GM18517 (cell line): ENCODE measurements around the gene RPS6KA1.
"Not testable (repeated sequence)": the region's sequence is repeated elsewhere in the genome, so short reads cannot be mapped to it uniquely, and the experiment has no call there.

Experiments used
- ATAC-seq: cut with Tn5 transposase; IDR thresholded peaks from one replicate; pipeline ENCODE4 v1.9.1; 2021; ENCODE audit warnings: mild to moderate bottlenecking, moderate library complexity; ENCODE audit not compliant: unreplicated experiment

Gene RPS6KA1

DNA sequence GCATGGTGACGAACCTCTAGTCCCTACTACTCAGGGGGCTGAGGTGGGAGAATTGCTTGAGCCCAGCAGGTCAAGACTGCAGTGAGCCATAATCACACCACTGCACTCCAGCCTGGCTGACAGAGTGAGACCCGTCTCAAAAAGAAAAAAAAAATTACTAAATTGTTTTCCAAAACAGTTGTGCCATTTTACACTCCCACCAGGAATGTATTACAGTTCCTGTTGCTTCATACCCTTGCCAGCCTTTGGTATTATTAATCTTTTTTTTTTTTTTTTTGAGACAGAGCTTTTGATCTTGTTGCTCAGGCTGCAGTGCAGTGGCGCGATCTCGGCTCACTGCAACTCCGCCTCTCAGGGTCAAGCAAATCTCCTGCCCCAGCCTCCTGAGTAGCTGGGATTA, 55.9 kb downstream of the RPS6KA1 start:
- ATAC-seq = no peak

GRCh38 chr1:26593385-26593784, 63.8 kb downstream of the RPS6KA1 start:
- ATAC-seq = no peak

GRCh38 chr1:26594593-26594992, 65.0 kb downstream of the RPS6KA1 start:
- not testable (repeated sequence) for ATAC-seq

- no peak for ATAC-seq
Measured at GRCh38 chr1:26597629-26598039, 68.1 kb downstream of the RPS6KA1 start.

DNA sequence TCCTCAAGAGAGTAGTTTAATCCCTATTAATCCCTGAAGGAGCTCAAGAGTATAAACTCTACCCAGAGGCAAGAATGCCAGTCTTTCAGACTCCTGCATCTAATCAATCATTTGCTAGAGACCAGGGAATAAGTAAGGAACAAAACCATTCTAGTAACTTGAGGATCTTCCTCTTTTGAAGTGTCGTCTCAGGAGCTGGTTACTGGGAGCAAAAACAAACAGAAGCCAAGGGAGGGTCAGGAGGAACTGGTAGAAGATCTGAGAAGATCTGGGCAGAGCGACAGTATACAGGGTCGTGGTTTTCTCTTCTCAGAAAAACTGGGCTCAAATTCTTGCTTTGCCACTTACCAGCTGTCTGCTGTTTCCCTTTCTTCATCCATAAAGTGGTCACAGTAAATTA, 69.3 kb downstream of the RPS6KA1 start:
- no peak for ATAC-seq

DNA sequence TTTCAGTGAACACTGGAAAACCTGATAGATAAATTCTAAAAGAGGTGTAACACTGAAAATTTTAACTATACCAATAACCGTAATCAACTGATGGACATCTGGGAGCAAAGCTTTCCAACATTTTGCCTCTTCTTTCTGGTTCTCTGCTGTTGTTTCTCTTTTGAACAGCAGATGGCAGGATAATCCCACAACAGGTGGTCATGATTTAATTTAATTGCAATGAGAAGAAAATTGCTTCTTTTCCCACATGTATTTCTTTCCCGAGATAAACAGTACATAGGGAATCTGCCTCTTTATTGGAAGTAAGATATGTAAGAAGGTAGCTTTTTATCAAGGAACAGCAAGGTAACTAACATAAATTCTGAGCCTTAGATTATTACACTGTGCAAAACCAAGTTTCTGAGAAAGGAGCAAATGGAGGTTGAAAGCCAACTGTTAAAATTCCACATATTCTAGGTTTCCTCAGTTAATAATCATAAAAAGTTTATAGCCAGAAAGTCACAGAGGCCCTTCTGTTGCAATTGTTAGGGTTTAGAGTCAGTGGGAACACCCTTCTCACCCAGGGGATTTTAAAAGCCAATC, 72.9 kb downstream of the RPS6KA1 start:
- ATAC-seq = no peak

- no peak for ATAC-seq
Measured at GRCh38 chr1:26603856-26604255, 74.3 kb downstream of the RPS6KA1 start.

GRCh38 chr1:26607186-26607585, 77.6 kb downstream of the RPS6KA1 start:
- ATAC-seq = no peak

- no peak for ATAC-seq
Measured at GRCh38 chr1:26608895-26609294, 79.3 kb downstream of the RPS6KA1 start.

DNA sequence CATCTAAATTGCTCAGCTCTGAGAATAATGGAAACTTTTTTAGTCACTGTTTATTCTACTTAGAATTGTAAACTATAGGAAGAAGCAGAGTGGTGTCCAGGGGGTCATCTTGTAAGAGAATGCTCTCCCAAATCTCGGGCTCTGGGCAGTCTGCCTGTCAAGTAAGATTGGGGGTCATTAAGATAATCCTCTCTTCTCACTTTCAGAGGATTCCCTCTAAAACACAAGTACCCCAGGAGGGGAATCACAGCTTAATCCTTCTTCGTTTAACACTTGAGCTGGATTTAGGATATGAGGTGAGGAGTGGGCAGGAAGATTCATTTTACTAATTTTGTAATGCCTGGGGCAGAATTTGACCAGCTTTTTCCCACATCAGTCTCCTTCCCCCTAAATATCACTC, 81.2 kb downstream of the RPS6KA1 start:
- no peak for ATAC-seq

DNA sequence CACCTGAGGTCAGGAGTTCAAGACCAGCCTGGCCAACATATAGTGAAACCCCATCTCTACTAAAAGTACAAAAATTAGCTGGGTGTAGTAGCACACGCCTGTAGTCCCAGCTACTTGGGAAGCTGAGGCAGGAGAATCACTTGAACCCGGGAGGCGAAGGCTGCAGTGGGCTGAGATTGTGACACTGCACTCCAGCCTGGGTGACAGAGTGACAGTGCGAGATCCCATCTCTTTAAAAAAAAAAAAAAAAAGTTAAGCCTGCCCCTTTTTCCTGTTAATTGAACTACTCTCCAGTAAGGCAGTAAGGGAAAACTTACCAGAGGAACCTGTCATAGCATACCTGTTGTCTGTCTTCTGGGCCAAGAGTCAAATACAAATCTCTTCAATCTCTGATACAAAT, 83.1 kb downstream of the RPS6KA1 start:
- ATAC-seq = not testable (repeated sequence)

DNA sequence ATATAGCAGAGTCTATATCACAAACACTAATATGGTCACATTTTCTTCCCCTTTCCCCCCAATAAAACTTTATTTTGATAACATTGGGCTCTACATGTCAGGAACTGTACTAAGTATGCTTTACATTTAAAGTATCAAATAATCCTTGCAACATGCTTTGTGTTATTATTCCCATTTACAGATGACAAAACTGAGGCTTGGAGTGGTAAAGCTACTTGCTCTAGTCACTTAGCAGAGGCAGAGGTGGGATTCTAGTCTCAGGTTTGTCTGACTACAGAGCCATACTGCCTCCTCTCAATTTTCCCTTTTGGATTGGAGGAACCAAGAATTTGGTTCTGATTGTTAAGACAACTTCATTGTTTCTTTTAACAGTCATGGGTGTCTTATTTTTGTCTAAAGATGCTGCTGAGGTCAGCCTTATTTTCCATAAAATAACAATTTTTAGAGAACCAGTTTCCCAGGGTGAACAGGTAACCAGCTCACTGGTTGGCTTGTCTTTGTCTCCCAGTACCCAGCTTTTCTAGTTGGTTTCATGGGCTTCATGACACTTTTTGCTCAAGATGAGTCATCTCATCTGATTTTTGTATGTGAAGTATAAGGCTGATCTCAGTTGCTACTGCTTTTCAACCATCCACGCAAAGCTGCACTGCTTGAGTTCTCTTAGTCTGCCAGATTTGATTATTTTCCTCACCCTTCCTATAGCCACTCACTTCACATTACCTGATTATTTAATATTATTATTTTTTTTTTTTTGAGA, 85.3 kb downstream of the RPS6KA1 start:
- no peak for ATAC-seq

DNA sequence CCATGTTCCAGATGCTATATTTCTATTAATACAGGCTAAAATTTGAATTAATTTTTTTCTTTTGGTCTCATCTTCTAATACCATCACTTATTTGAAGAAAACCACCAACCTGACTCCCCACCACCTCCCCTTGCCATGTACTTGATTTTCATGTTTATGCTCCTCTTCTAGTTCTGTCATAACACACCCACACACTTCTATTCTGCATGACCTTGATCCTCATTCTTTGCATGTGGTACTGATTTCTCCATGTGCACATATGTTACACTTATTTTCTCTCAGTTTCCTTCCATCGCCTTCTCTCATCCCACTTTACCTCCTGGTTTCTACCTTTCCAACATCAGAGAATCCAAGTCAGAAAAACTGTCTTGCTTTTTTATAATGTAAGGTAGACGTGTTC, 87.3 kb downstream of the RPS6KA1 start:
- no peak for ATAC-seq

GRCh38 chr1:26618561-26618960, 89.0 kb downstream of the RPS6KA1 start:
- ATAC-seq = no peak
